Gastrocnemius medialis (tissue), 4 donors: ENCODE data around the gene DNAL1.

Source experiments
- POLR2A ChIP-seq, 2 donors: fragments of 450-650 bp; IDR thresholded peaks; one replicate each; pipeline ENCODE4 v1.6.1; 2017; ENCODE audit warnings: antibody characterized with exemption in 2 of 2, mild to moderate bottlenecking in 2 of 2, moderate library complexity in 2 of 2
- TF ChIP-seq, protein P1 (sequence below), 5 experiments: fragments of 450-650 bp in 3 of 5; fragments of 200-600 bp in 2 of 5; sonication (generic) in 2 of 5; IDR thresholded peaks in 4 of 5; conservative IDR thresholded peaks in 1 of 5; 1 replicate in 4 of 5; 2 replicates in 1 of 5; pipeline ENCODE4 v1.5.1; 2016 to 2019; ENCODE audit warnings: antibody characterized with exemption in 5 of 5, mild to moderate bottlenecking in 3 of 5, moderate library complexity in 3 of 5

- TF ChIP-seq POLR2A (IDR thresholded peaks at IDR 0.05) = no peak
- TF ChIP-seq, protein P1, sequence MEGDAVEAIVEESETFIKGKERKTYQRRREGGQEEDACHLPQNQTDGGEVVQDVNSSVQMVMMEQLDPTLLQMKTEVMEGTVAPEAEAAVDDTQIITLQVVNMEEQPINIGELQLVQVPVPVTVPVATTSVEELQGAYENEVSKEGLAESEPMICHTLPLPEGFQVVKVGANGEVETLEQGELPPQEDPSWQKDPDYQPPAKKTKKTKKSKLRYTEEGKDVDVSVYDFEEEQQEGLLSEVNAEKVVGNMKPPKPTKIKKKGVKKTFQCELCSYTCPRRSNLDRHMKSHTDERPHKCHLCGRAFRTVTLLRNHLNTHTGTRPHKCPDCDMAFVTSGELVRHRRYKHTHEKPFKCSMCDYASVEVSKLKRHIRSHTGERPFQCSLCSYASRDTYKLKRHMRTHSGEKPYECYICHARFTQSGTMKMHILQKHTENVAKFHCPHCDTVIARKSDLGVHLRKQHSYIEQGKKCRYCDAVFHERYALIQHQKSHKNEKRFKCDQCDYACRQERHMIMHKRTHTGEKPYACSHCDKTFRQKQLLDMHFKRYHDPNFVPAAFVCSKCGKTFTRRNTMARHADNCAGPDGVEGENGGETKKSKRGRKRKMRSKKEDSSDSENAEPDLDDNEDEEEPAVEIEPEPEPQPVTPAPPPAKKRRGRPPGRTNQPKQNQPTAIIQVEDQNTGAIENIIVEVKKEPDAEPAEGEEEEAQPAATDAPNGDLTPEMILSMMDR (IDR thresholded peaks at IDR 0.05 in 4 of 5, conservative IDR thresholded peaks at IDR 0.05 in 1 of 5) = no peak
Observed at GRCh38 chr14:73726025-73726961, 81.5 kb downstream of the DNAL1 start.
